NCI-H1694 (cell line): Measurements from ENCODE around the gene RBFOX2.
A peak's percentile ranks its signal among the peaks of the same experiment; 100 is the strongest.

Experiments
- DNase-seq: peaks from one replicate; lab custom pipeline; 2025; lab: John Stamatoyannopoulos, UW

The RBFOX2 gene

DNA sequence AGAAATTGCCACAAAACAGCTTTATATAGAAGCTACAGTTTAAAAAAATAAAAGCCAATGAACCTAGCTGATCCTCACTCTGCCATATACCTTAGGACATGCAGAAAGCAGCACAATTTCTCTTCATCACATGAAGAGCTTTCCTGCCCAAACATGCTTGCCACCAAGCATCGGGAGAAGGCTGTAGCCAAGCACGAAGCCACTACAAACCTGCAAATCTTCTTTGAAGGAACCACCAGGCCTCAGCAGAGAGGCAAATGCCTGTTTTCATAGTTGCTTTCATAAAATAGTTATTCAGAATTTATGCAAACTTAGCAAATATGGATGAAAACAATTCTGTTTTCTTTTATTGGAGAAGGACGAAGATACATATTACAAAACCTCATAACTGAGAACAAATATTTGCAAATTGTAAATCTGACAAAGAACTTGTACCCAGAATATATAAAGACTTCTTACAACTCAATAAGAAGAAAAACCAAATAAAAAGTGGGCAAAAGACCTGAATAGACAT lies 100.3 kb downstream of the RBFOX2 start:
- DNase-seq, result no peak

DNA sequence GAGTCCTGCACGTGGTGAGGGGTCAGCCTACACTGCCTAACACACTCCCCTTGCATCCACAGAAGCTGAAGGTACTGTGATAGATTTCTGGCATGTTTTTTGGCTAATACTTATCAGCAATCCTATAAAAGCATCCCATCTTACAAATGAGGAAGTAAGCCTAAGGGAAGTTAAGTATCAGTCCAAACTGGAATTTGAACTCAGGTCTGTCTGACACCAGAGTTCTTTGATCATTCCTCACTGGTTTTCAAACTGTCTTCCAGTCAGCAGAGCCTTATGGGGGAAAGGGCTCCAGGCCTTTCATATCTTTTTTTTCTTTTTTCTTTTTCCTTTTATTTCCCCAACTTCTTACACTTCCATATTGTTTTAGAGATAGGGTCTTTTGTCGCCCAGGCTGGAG lies 105.6 kb downstream of the RBFOX2 start:
- DNase-seq, result no peak

DNA sequence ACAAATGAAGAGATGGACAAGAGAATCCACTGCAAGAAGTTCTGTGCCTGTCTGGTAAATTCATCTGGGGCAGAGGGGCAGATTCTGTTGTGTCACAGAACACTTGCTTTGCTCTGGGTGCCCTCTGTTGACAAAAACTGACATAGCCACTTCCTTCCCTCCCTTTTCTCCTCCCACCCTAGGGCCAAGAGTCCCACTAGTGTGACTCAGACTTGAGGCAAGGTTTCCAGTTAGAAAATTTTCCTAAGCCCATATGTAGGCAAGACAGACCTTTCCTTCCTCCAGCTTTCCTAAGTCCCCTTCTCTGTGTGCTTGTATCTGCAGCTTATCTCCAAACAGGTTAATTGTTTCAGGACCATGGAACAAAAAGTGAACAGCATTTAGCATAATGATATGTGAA lies 106.8 kb downstream of the RBFOX2 start:
- DNase-seq, result peak; percentile 13

DNA sequence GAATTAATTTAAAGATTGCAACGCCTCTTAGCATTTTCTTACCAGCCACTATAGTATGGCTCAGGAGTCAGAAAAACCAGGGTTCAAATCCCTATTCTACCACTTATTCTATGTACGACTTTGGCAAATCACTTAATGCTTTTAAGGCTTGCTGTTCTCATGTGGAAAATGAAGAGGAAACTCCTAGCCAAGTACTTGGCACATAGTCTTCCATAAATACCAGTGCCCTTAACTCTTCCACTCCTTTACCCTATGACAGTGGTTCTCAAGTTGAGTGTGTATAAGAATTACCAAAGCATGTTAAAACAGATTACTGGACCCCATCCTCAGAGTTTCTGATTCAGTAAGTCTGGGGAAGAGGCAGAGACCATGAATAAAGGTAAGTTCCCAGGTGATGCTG lies 107.6 kb downstream of the RBFOX2 start:
- DNase-seq, result no peak

DNA sequence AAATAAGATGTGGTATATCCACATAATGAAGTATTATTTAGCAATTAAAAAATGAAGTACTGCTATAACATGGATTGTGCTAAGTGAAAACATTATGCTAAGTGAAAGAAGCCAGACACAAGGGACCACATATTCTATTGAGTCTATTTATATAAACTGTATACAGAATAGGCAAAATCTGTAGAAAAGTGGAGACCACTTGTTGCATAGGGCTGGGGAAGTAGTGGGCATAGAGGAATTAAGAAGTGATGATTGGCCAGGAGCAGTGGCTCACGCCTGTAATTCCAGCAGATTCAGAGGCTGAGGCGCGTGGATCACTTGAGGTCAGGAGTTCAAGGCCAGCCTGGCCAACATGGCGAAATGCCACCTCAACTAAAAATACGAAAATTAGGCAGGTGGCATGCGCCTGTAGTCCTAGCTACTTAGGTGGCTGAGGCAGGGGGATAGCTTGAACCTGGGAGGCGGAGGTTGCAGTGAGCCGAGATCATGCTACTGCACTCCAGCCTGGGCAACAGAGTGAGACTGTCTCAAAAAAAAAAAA lies 109.6 kb downstream of the RBFOX2 start:
- DNase-seq, result no peak

DNA sequence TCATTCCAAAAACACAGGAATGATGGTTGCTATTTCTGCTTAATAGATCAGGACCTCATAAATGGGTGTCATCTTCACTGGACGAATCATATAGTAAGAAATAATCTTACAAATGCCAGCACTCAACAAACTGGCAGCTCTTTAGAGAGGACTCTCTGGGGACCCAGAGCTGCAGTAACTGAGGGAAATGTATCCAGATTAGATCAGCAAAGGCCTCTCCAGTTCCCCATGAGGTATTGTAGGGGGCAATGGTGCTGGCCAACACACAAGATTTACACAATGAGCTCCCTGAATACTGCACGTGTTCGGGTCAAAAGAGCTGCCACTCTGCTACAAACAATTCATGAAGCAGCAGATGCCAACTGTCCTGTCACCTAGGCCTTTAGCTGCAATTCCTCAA lies 110.2 kb downstream of the RBFOX2 start:
- no peak for DNase-seq

DNA sequence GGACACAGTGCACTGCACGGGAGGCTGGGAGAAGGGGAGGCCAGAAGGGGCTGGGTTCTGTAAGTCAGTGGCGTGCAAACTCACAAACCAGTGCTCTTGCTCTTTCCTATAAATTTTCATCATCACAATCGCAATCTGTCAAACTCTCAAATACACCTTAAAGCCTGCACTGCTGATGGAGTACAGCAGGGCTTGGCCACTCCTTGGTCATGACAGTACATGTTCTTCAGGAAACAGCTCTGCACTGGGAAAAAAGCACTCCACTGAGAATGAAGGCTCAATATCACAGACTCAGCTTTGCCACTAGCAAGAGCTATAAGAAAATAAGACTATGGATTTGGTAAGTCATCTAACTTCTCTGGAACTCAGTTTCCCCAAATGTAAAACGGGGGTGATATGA lies 111.0 kb downstream of the RBFOX2 start:
- no peak for DNase-seq

DNA sequence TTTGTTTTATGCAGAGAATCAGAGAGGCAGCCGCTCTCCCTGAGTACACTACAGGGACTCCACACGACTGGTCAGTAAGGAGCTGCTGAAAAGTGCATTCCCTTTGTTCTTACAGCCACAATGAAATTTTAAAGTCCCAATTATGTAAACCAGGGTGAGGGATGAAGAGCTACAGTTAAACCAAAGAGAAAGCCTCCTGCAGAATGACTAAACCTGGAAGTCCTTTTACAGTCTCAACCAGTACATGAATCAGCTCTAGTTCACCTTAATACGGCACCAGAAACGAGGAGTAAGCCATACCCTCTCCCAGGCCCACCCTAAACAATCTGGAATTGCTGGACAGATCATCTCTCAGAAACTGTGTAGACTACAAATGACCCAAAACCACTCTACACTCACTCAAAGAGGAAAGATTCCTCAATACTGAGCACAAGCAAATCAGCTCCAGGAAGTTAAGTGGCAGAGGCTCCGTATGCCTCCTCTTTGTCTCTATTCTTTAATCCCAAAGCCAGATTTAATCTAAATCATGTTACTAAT lies 113.1 kb downstream of the RBFOX2 start:
- DNase-seq, result no peak

DNA sequence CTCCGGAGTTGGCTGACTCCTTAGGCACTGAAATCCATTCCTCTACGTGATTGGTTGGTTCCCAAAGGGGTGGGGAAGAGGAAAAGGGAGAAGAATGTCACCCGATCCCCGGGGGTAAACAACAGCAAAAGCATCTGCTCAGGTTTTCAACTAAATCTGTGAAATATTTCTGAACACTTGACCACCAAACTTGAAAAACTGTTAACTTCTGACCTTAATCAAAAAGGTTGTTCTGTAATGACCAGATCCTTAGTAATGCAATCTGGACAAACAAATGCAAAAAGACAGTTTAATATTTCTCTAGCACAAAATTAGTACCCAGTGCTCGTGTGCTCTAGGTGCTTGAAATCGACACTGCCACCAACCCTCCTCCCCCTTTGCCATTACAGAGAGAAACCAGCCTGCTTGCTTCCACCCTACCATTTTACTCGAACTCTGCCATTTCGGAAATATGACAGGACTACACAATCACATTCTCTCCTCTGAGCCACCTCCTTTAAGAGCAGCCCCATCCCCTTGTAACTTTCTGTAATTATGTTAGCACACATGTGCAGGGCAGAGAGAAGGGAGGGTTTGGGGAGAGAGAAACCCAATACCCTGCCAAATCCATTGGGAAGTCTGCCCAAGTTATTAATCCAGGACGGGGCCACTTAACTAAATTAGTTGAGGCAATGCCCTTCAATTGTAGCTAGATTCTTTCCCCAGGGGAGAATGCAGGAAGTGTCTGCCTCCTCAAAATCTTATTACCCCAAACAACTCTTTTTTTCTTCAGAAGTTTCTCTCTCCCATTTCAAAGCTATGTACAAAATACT lies 113.8 kb downstream of the RBFOX2 start:
- DNase-seq, result peak; percentile 86

DNA sequence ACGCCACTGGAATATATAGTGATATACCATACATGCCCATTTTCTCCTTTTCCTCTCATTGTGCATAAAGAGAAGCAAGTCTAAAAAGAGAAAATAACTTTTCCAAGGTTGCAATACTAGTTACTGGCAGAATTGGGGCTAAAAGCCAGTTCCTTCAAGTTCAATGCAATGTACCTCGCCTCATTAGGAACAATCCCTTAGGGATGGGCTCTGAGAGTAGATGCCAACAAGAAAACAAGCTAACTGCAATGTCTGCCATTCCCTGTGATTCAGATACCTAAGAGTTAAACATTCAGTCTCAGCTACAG lies 114.3 kb downstream of the RBFOX2 start:
- no peak for DNase-seq

DNA sequence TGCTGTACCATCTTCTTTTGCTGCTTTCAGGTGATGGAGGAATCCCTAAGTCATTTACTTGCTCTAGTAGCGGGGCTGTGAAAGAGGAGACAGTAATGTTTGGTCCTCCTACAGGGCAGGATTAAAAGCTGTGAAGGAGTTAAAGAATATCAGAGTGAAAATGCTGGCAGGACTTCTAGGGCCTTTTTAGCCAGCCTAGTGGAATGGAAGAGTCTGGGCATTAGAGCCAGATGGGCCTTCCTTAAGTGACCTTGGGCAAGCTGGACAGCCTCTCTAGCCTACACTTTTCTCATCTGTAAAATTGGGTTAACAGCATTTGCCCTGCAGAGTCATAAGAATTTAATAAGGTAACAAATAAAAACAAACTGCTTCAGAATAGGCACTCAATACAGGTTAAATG lies 114.7 kb downstream of the RBFOX2 start:
- DNase-seq, result no peak

DNA sequence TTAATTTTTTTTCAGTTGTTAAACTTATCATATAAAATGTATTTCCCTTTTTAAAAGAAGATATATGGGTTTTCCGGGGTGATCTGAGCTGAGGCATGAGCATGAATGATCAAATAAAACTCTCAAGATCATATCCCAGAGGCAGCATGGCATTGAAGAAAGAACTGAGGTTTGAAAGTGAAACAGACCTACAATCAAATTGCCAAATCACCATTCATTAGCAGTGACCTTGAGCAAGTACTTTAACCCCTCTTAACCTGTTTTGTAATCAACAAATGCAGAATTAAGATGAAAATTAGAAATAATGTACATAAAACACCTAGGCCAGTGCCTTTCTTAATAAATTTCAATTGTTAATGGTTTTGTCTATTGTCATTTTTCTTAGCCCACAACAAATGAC lies 116.0 kb downstream of the RBFOX2 start:
- no peak for DNase-seq

DNA sequence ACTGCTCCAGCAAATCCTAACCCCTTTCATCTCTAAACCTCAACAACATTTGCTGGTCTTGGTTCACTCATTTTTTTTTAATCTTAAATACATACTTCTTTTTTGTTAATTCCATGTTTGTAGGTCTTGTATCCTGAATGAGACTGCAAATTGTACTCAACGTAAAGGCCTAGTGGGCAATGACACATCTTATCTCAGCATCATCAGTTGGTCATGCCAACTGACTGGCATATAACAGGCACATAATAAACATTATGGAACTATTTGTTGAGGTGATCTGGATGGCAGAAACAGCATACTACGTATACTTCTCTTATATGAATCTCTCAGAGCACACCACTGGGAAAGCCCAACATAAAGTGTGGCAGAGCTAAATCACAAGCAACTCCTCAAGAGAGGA lies 116.7 kb downstream of the RBFOX2 start:
- no peak for DNase-seq

DNA sequence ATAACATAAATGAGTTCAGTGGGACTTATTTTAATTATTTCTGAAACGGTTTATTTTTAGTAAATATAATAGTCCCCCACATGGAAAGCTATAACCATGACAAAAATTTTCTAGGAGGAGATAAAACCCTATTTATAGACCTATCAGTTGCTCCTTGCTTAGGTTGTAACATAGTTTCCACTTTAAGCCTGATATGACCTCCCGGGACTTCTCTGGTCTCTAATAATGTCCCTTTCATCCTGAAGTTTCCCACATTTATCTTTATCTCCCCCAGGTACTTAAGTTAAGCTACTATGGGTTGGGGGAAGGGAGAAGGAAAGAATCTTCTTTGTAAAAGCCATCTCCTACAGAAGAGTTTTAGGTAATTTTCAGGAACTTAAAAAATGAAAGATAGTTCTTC lies 117.7 kb downstream of the RBFOX2 start:
- DNase-seq, result no peak

DNA sequence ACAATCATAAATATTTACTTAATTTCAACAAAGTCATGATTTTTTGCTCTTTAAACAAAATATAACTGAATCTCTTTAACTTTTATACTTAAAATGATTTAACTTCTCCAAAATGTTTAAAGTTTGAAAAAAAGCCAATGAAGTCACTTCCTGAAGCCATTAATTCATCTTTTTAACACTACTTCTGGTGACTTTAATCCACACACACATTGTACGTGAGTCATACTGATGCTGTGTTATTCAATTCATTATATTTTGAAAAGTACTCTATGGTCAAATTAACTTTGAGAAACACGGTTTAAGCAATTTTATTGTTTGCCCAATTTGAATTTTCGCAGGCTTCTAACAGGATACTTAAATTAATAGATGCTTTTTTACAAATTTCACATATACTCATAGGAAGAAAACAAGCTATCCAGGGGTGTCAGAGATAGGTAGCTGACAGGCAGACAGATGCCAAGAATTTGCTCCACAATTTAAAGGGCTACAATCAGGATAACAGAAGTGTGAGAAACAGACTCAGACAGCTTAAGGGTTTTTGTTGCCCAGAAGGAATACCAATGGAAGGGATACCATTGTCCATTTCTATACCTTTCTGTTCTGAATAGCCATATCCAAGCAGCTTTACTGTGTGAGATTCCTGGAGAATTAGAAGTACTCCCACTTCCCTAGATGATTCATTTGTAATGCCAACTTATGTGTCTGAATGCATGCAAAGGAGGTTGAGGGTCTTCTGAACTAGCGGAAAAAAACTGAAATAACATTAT lies 118.4 kb downstream of the RBFOX2 start:
- DNase-seq, result no peak

DNA sequence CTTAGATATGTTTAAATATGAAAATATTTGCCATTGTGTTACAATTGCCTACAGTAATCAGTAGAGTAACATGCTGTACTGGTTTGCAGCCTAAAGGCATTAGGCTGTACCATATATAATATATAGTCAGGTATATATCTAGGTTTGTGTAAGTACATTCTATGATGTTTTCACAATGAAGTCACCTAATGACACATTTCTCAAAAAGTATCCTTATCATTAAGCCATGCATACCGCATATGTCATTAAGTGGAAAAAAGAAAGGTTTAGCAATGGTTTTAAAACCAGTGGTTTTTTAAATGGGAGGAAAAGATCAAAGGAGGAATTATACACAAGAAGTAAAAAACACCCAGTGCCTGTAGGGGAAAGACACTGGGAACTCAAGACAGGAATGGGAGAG lies 122.7 kb downstream of the RBFOX2 start:
- DNase-seq, result no peak

DNA sequence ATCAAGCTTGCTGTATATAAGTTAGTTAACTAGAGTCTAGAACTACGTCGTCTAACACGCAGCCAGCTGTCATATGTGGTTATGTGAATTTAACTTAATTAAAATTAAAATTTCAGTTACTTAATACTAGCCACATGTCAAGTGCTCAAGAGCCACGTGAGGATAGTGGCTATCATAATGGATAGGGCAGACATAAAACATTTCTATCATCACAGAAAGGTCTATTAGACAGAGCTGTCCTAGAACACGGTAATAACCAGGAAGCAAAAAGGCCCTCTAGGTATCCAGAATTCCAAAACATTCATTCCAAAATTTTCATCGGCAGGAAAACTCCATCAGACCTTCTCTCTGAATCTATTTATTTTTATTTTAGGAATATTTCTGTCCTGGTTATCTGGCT lies 123.9 kb downstream of the RBFOX2 start:
- DNase-seq, result no peak

DNA sequence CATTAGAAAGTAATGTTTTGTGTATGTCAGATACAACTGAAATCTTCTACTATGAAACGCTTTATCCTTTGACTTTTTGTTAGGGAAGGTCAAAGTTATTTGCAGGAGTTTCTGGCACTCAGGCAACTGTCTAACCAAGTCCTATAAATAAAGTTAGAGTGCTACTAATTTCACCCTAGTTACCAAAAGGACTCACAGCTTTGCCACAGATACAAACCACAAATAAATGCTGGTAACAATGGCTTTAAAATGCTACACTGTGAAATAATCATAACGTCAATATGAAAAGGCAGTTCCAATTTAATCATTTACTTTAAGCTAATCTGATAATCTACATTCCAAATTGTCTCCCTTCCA lies 124.3 kb downstream of the RBFOX2 start:
- no peak for DNase-seq

DNA sequence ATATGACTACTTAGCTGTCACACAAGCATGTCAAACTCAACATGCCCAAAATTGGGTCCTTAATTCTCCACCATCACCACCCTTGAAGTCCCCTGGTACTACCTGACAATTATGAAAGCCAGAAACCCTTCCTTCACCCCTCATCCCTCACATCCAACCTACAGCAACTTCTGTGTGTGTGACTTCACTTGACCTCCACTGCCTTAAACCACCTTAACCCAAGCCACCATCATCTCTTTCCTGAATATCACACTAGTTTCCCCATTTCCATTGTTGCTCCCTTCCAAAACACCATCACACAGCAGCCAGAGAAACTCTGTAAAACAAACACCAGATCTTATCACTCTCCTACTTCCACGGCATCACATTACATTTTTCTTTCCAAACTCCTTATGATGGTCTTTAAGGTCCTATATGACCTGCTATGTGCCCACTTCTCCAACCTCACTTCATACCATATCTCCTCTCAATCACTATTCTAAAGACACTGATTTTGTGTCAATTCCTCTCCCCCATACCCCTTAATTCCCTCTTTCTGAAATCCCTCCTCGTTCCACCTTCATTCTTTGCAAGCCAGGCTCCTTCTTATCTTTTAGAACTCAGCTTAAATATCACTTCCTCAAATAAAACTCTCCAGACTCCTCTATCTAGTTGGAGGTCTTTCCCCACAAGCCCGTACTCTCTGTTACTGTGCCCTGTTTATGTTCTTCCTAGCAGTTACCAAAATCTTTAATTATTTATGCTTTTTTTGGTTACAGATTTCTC lies 124.9 kb downstream of the RBFOX2 start:
- DNase-seq, result no peak

DNA sequence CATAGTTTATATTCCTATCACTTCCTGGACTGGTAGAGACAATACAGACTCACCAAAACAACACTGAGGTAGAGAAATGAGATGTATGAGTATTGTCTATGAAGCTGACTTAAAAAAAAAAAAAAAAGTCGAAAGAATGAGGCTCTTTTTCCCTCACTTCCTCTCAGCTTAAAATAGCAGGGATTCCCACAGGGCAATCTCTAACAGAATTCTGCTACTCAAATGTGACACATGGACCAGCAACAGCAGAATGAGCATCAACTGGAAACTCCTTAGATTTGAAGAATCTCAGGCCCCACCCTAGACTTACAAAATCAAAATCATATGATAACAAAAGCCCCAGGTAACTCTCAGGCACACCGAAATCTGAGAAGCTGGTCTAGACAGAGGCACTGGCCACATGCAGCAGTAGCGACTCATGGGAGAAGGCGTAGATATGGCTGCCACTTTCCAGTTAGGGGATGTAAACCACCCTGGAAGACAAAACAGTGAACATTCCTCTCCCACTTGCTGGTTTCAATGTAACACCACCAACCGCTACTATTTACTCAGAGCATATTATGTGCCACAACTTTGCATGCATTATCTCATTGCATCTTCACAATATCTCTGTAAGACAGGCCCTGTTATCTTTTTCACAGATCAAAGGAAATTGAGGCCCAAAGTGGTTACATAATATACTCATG lies 128.0 kb downstream of the RBFOX2 start:
- DNase-seq, result no peak

DNA sequence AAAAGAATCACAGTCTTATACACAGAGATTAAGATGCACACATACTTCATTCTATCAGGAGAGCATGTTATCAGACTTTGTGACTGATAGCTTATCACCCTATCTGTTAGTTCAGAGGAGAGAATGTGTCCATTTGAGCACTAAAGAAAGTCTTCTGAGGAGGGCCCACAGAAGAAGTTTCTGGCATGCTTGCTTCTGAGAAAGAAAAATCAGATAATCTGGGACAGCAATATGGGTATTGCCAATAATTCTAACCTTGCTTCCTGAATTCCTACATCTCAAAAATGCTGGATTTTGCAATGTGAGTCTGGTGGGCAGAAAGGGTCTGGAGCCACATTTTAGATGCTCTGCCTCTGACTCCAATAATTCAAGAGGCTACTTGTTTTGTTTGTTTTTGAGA lies 128.9 kb downstream of the RBFOX2 start:
- no peak for DNase-seq
